ENCODE data around the gene ZSCAN5C.

DNA sequence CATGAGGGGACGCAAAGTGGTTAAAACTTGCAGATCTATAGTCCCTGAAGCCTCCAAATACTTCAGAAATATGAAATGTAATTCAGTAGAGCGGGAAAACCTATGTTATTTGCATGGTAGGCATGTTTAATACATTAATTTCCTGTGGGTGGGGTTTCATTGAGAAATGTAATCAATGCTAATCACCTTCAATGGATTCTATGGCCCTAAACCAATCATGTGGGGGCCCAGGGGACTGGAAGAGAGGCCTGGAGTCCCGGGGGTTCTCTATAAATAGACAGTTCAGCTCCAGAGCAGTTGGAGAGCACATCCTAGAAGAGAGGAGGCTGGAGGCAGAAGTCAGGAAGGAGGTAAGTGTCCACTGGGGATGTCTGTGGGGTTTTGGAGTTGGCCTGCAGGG is at the start of gene ZSCAN5C:
- TF ChIP-seq, protein P1, sequence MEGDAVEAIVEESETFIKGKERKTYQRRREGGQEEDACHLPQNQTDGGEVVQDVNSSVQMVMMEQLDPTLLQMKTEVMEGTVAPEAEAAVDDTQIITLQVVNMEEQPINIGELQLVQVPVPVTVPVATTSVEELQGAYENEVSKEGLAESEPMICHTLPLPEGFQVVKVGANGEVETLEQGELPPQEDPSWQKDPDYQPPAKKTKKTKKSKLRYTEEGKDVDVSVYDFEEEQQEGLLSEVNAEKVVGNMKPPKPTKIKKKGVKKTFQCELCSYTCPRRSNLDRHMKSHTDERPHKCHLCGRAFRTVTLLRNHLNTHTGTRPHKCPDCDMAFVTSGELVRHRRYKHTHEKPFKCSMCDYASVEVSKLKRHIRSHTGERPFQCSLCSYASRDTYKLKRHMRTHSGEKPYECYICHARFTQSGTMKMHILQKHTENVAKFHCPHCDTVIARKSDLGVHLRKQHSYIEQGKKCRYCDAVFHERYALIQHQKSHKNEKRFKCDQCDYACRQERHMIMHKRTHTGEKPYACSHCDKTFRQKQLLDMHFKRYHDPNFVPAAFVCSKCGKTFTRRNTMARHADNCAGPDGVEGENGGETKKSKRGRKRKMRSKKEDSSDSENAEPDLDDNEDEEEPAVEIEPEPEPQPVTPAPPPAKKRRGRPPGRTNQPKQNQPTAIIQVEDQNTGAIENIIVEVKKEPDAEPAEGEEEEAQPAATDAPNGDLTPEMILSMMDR (IDR thresholded peaks at IDR 0.05; ENCODE audit: poor library complexity, severe bottlenecking), result no peak
- TF ChIP-seq EZH2 (IDR thresholded peaks at IDR 0.05; ENCODE audit: borderline replicate concordance, insufficient read depth, low read length, poor library complexity, severe bottlenecking), result no peak
